Suprapubic skin (tissue), 4 donors: ENCODE measurements around the gene NDFIP1. TPM values are rescaled to one million over a fixed set of nuclear protein-coding genes. Genes with fewer than 3 reads are reported as not detected.

Experiments
- DNase-seq, 2 donors: peaks; one replicate each; pipeline ENCODE4 v3.0.0-alpha.2; 2019; ENCODE audit warnings: low spot score in 2 of 2
- H3K27ac ChIP-seq: fragments of 200-600 bp; sonication (generic); one replicate; pipeline ENCODE4 v1.5.1; 2019
- H3K27me3 ChIP-seq: fragments of 200-600 bp; sonication (generic); one replicate; pipeline ENCODE4 v1.5.1; 2019
- H3K36me3 ChIP-seq: fragments of 200-600 bp; sonication (generic); one replicate; pipeline ENCODE4 v1.5.1; 2019
- H3K4me1 ChIP-seq: fragments of 200-600 bp; sonication (generic); one replicate; pipeline ENCODE4 v1.5.1; 2019
- H3K4me3 ChIP-seq: fragments of 200-600 bp; sonication (generic); one replicate; pipeline ENCODE4 v1.5.1; 2019; ENCODE audit warnings: mild to moderate bottlenecking
- H3K9me3 ChIP-seq: fragments of 200-600 bp; sonication (generic); one replicate; pipeline ENCODE4 v1.5.1; 2019
- EP300 ChIP-seq: sonication (generic); formaldehyde crosslinking; IDR thresholded peaks from one replicate; pipeline ENCODE4 v1.6.1; 2017; ENCODE audit warnings: antibody characterized with exemption
- POLR2A ChIP-seq, 2 donors: fragments of 450-650 bp; IDR thresholded peaks; one replicate each; pipeline ENCODE4 v1.6.1; 2017; ENCODE audit warnings: antibody characterized with exemption in 2 of 2, mild to moderate bottlenecking in 2 of 2, moderate library complexity in 2 of 2
- POLR2AphosphoS5 ChIP-seq, 3 donors: sonication (generic); formaldehyde crosslinking; IDR thresholded peaks; one replicate each; pipeline ENCODE4 v1.6.1; 2017; ENCODE audit warnings: antibody characterized with exemption in 3 of 3
- WGBS: methylation state at CpG from one replicate; pipeline ENCODE4 v1.1.5; 2018; 5-methylcytosine and 5-hydroxymethylcytosine counted together
- total RNA-seq, 4 donors: library from RNA; depleted of rRNA; stranded (reverse); fragments of >200 nt; gene quantifications; one replicate each; pipeline ENCODE4 v1.1.0, GENCODE V29; 2016
- TF ChIP-seq, protein P1 (sequence below), 2 donors: fragments of 200-600 bp in 1 of 2; fragments of 450-650 bp in 1 of 2; sonication (generic) in 1 of 2; IDR thresholded peaks; one replicate each; pipeline ENCODE4 v1.5.1; 2016 to 2019; ENCODE audit warnings: antibody characterized with exemption in 2 of 2, mild to moderate bottlenecking in 1 of 2, moderate library complexity in 1 of 2

Gene NDFIP1
- total RNA-seq, 4 donors from 2014 or later = 57.8 to 116 (median 75.7) TPM

- no peak for TF ChIP-seq POLR2A (IDR thresholded peaks at IDR 0.05)
- H3K27me3 ChIP-seq = no peaks in the 10 kb centered on the region
- H3K4me1 ChIP-seq = peaks cover 9% of the 10 kb centered on the region
- WGBS = 61% methylated on average over 2 of the region's 2 CpGs
- H3K36me3 ChIP-seq = no peaks in the 10 kb centered on the region
- no peaks in the 10 kb centered on the region for H3K9me3 ChIP-seq
- DNase-seq = no peak
- no peak overlapping the region for H3K4me3 ChIP-seq
- no peak overlapping the region for H3K27ac ChIP-seq
Observed at GRCh38 chr5:142091922-142092321, 16.7 kb upstream of the NDFIP1 start.

GRCh38 chr5:142095035-142095434 lies 13.5 kb upstream of the NDFIP1 start:
- Histone ChIP-seq H3K4me1 (peaks cover 9% of the 10 kb centered on the region), H3K27ac (peak overlapping the region; percentile 12), H3K36me3 (no peaks in the 10 kb centered on the region), H3K27me3 (no peaks in the 10 kb centered on the region), H3K4me3 (no peak overlapping the region), H3K9me3 (no peaks in the 10 kb centered on the region)
- TF ChIP-seq, protein P1, sequence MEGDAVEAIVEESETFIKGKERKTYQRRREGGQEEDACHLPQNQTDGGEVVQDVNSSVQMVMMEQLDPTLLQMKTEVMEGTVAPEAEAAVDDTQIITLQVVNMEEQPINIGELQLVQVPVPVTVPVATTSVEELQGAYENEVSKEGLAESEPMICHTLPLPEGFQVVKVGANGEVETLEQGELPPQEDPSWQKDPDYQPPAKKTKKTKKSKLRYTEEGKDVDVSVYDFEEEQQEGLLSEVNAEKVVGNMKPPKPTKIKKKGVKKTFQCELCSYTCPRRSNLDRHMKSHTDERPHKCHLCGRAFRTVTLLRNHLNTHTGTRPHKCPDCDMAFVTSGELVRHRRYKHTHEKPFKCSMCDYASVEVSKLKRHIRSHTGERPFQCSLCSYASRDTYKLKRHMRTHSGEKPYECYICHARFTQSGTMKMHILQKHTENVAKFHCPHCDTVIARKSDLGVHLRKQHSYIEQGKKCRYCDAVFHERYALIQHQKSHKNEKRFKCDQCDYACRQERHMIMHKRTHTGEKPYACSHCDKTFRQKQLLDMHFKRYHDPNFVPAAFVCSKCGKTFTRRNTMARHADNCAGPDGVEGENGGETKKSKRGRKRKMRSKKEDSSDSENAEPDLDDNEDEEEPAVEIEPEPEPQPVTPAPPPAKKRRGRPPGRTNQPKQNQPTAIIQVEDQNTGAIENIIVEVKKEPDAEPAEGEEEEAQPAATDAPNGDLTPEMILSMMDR (IDR thresholded peaks at IDR 0.05) = no peak
- TF ChIP-seq POLR2AphosphoS5 (IDR thresholded peaks at IDR 0.05) (no peak), POLR2A (IDR thresholded peaks at IDR 0.05) (no peak)
- 48% methylated on average over 4 of the region's 4 CpGs for WGBS
- no peak for DNase-seq

DNA sequence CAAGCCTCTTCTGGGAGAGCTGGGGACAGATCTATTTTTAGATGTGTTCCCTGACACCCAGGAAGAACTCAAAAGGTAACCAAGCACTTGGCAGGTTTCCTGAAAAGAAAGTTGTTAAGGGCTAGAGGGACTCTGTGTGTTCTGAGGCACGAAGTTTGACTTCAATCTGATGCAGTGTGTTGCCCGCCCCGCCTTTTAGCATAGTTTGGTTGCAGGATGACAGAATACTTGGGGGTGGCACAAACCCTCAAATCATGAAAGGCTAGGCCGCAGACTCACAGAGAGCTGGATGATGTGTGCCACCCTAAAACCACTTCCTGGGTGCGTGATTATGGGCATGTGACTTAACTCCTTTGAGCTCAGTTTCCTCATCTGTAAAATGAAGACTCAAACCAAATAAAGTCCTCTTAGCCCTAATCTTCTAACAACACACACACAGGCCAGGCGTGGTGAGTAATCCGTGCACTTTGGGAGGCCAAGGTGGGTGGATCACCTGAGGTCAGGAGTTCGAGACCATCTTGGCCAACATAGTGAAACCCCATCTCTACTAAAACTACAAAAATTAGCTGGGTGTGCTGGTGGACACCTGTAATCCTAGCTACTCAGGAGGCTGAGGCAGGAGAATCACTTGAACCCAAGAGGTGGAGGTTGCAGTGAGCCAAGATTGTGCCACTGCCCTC lies 12.8 kb upstream of the NDFIP1 start:
- Histone ChIP-seq H3K27me3 (no peaks in the 10 kb centered on the region), H3K27ac (peak overlapping the region; percentile 12), H3K9me3 (no peaks in the 10 kb centered on the region), H3K4me3 (no peak overlapping the region), H3K36me3 (no peaks in the 10 kb centered on the region), H3K4me1 (peaks cover 9% of the 10 kb centered on the region)
- no peak for TF ChIP-seq POLR2A (IDR thresholded peaks at IDR 0.05)
- TF ChIP-seq EP300 = no peak
- TF ChIP-seq, protein P1 (IDR thresholded peaks at IDR 0.05) = no peak
- TF ChIP-seq POLR2AphosphoS5 (IDR thresholded peaks at IDR 0.05) = no peak
- WGBS = 90% methylated on average over 8 of the region's 8 CpGs
- no peak for DNase-seq

GRCh38 chr5:142096382-142096781 lies 12.2 kb upstream of the NDFIP1 start:
- Histone ChIP-seq H3K4me1 (peaks cover 9% of the 10 kb centered on the region), H3K27ac (no peak overlapping the region), H3K9me3 (no peaks in the 10 kb centered on the region), H3K36me3 (no peaks in the 10 kb centered on the region), H3K27me3 (no peaks in the 10 kb centered on the region), H3K4me3 (no peak overlapping the region)
- DNase-seq = no peak
- whole genome bisulfite sequencing = 89% methylated on average over 3 of the region's 3 CpGs
- TF ChIP-seq POLR2A (IDR thresholded peaks at IDR 0.05) = no peak
- TF ChIP-seq, protein P1 (IDR thresholded peaks at IDR 0.05) = no peak
- TF ChIP-seq EP300 = no peak
- TF ChIP-seq POLR2AphosphoS5 (IDR thresholded peaks at IDR 0.05) = no peak

- no peaks in the 10 kb centered on the region for H3K9me3 ChIP-seq
- H3K27me3 ChIP-seq = no peaks in the 10 kb centered on the region
- TF ChIP-seq, protein P1 (IDR thresholded peaks at IDR 0.05) = no peak
- TF ChIP-seq POLR2A (IDR thresholded peaks at IDR 0.05) = no peak
- TF ChIP-seq EP300 = no peak
- no peak for TF ChIP-seq POLR2AphosphoS5 (IDR thresholded peaks at IDR 0.05)
- H3K4me3 ChIP-seq = no peak overlapping the region
- WGBS = 67% methylated on average over 9 of the region's 9 CpGs
- no peak for DNase-seq
- H3K36me3 ChIP-seq = no peaks in the 10 kb centered on the region
- H3K27ac ChIP-seq = peak overlapping the region; percentile 2
- H3K4me1 ChIP-seq = peaks cover 9% of the 10 kb centered on the region
Observed at GRCh38 chr5:142097681-142098080, 10.9 kb upstream of the NDFIP1 start.

DNA sequence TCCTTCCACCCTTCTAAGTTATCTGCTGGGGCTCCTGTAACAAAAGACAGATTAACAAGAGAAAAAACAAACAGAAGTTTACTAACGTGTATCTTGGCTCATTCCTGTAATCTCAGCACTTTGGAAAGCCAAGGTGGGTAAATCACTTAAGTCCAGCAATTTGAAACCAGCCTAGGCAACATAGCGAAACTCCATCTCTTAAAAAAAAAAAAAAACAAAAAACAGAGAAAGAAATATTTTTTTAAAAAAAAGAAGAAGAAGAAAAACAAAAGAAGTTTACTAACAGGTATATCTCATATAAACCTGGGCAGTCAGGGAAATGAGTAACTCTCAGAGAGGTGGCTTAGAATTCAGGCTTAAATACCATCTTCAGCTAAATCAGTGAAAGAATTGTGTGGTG lies 10.3 kb upstream of the NDFIP1 start:
- no peak overlapping the region for H3K27ac ChIP-seq
- H3K27me3 ChIP-seq = no peaks in the 10 kb centered on the region
- H3K4me1 ChIP-seq = peaks cover 9% of the 10 kb centered on the region
- no peaks in the 10 kb centered on the region for H3K36me3 ChIP-seq
- no peak overlapping the region for H3K4me3 ChIP-seq
- no peak for DNase-seq
- TF ChIP-seq EP300 = no peak
- H3K9me3 ChIP-seq = no peaks in the 10 kb centered on the region
- 80% methylated on average over 2 of the region's 2 CpGs for WGBS
